Duodenal mucosa (tissue), 2 donors: ENCODE data around the gene DRD3.

ENCODE experiments used
- H3K27ac ChIP-seq: one replicate; pipeline ENCODE4 v1.7.0; 2013; ENCODE audit warnings: low read depth, low read length
- H3K27me3 ChIP-seq, 2 donors: one replicate each; pipeline ENCODE4 v1.7.0; 2013; ENCODE audit warnings: low read length in 2 of 2, control low read depth in 1 of 2; ENCODE audit not compliant: insufficient read depth in 2 of 2, control insufficient read depth in 1 of 2
- H3K36me3 ChIP-seq, 2 donors: one replicate each; pipeline ENCODE4 v1.7.0; 2013; ENCODE audit warnings: low read length in 2 of 2, control low read depth in 1 of 2; ENCODE audit not compliant: insufficient read depth in 2 of 2, control insufficient read depth in 1 of 2
- H3K4me1 ChIP-seq, 2 donors: one replicate each; pipeline ENCODE4 v1.7.0; 2013; ENCODE audit warnings: low read length in 2 of 2, control low read depth in 1 of 2; ENCODE audit not compliant: insufficient read depth in 2 of 2, control insufficient read depth in 1 of 2
- H3K4me3 ChIP-seq, 2 donors: one replicate each; pipeline ENCODE4 v1.7.0; 2013; ENCODE audit warnings: low read length in 2 of 2, low read depth in 1 of 2
- H3K9ac ChIP-seq, 2 donors: one replicate each; pipeline ENCODE4 v1.7.0; 2013; ENCODE audit warnings: low read length in 2 of 2, low read depth in 1 of 2
- H3K9me3 ChIP-seq, 2 donors: one replicate each; pipeline ENCODE4 v1.7.0; 2013; ENCODE audit warnings: low read length in 2 of 2, control low read depth in 1 of 2; ENCODE audit not compliant: control insufficient read depth in 1 of 2

The DRD3 gene

GRCh38 chr3:114216186-114216970 lies 37.5 kb upstream of the DRD3 start:
- Histone ChIP-seq H3K4me3 (no peak overlapping the region), H3K9me3 (no peaks in the 10 kb centered on the region), H3K9ac (no peak overlapping the region), H3K27ac (no peak overlapping the region), H3K36me3 (no peaks in the 10 kb centered on the region), H3K27me3 (no peaks in the 10 kb centered on the region), H3K4me1 (no peaks in the 10 kb centered on the region)

GRCh38 chr3:114214542-114215341 lies 35.9 kb upstream of the DRD3 start:
- no peaks in the 10 kb centered on the region for H3K4me1 ChIP-seq
- H3K27me3 ChIP-seq, result no peaks in the 10 kb centered on the region
- H3K27ac ChIP-seq, result peak overlapping the region; percentile 37
- H3K9me3 ChIP-seq, result no peaks in the 10 kb centered on the region
- peak overlapping the region; percentile 23 to 58 for H3K4me3 ChIP-seq
- no peaks in the 10 kb centered on the region for H3K36me3 ChIP-seq
- peak overlapping the region; percentile 23 to 49 for H3K9ac ChIP-seq

GRCh38 chr3:114213627-114214541 lies 35.0 kb upstream of the DRD3 start:
- H3K9ac ChIP-seq, result peak overlapping the region; percentile 30 to 49
- no peaks in the 10 kb centered on the region for H3K36me3 ChIP-seq
- no peaks in the 10 kb centered on the region for H3K4me1 ChIP-seq
- no peak overlapping the region for H3K27ac ChIP-seq
- no peaks in the 10 kb centered on the region for H3K9me3 ChIP-seq
- H3K4me3 ChIP-seq, result peak overlapping the region; percentile 23 to 58
- H3K27me3 ChIP-seq, result no peaks in the 10 kb centered on the region

- H3K27ac ChIP-seq, result no peak overlapping the region
- H3K36me3 ChIP-seq, result no peaks in the 10 kb centered on the region
- no peaks in the 10 kb centered on the region for H3K27me3 ChIP-seq
- peak overlapping the region in 1 of 2 donors; percentile 23 for H3K4me3 ChIP-seq
- no peaks in the 10 kb centered on the region for H3K9me3 ChIP-seq
- peak overlapping the region in 1 of 2 donors; percentile 30 for H3K9ac ChIP-seq
- no peaks in the 10 kb centered on the region for H3K4me1 ChIP-seq
These were observed 34.4 kb upstream of the DRD3 start for GRCh38 chr3:114213292-114213626.

GRCh38 chr3:114212646-114213045 lies 33.8 kb upstream of the DRD3 start:
- Histone ChIP-seq H3K27me3 (no peaks in the 10 kb centered on the region), H3K4me3 (no peak overlapping the region), H3K9ac (no peak overlapping the region), H3K4me1 (no peaks in the 10 kb centered on the region), H3K9me3 (no peaks in the 10 kb centered on the region), H3K27ac (no peak overlapping the region), H3K36me3 (no peaks in the 10 kb centered on the region)

GRCh38 chr3:114207768-114208167 lies 28.9 kb upstream of the DRD3 start:
- Histone ChIP-seq H3K9ac (no peak overlapping the region), H3K27ac (no peak overlapping the region), H3K27me3 (no peaks in the 10 kb centered on the region), H3K4me1 (no peaks in the 10 kb centered on the region), H3K9me3 (no peaks in the 10 kb centered on the region), H3K4me3 (no peak overlapping the region), H3K36me3 (no peaks in the 10 kb centered on the region)

GRCh38 chr3:114206342-114206741 lies 27.5 kb upstream of the DRD3 start:
- no peaks in the 10 kb centered on the region for H3K4me1 ChIP-seq
- H3K9ac ChIP-seq, result no peak overlapping the region
- H3K9me3 ChIP-seq, result no peaks in the 10 kb centered on the region
- no peak overlapping the region for H3K27ac ChIP-seq
- H3K36me3 ChIP-seq, result no peaks in the 10 kb centered on the region
- no peak overlapping the region for H3K4me3 ChIP-seq
- no peaks in the 10 kb centered on the region for H3K27me3 ChIP-seq

- Histone ChIP-seq H3K27me3 (no peaks in the 10 kb centered on the region), H3K36me3 (no peaks in the 10 kb centered on the region)
These were observed 26.7 kb upstream of the DRD3 start for GRCh38 chr3:114205541-114205940.

GRCh38 chr3:114194750-114195149 lies 15.9 kb upstream of the DRD3 start:
- H3K27ac ChIP-seq, result no peak overlapping the region
- H3K4me3 ChIP-seq, result no peak overlapping the region
- H3K4me1 ChIP-seq, result no peaks in the 10 kb centered on the region
- no peaks in the 10 kb centered on the region for H3K27me3 ChIP-seq
- H3K36me3 ChIP-seq, result no peaks in the 10 kb centered on the region
- H3K9me3 ChIP-seq, result no peaks in the 10 kb centered on the region
- H3K9ac ChIP-seq, result no peak overlapping the region

More at GRCh38 chr3:114205541-114205940, 26.7 kb upstream of the DRD3 start:
- no peak overlapping the region for H3K4me3 ChIP-seq
- no peak overlapping the region for H3K27ac ChIP-seq
- no peaks in the 10 kb centered on the region for H3K9me3 ChIP-seq
- no peaks in the 10 kb centered on the region for H3K4me1 ChIP-seq
- H3K9ac ChIP-seq, result no peak overlapping the region
